Stomach (tissue), 4 donors: Measurements from ENCODE around the gene TUT4.

Source experiments
- CTCF ChIP-seq, 7 experiments: fragments of 450-650 bp in 4 of 7; fragments of 200-600 bp in 3 of 7; sonication (generic) in 3 of 7; IDR thresholded peaks; one replicate each; pipeline ENCODE4 v1.5.1; 2016 to 2019; ENCODE audit warnings: antibody characterized with exemption in 7 of 7, control low read depth in 2 of 7, mild to moderate bottlenecking in 1 of 7
- POLR2A ChIP-seq, 4 donors: fragments of 450-650 bp; IDR thresholded peaks; one replicate each; pipeline ENCODE4 v1.6.1; 2016; ENCODE audit warnings: antibody characterized with exemption in 4 of 4, control low read depth in 2 of 4, mild to moderate bottlenecking in 1 of 4, moderate library complexity in 1 of 4

- TF ChIP-seq CTCF (IDR thresholded peaks at IDR 0.05): no peak
- no peak for TF ChIP-seq POLR2A (IDR thresholded peaks at IDR 0.05)
Observed at GRCh38 chr1:52569449-52570210, 16.7 kb upstream of the TUT4 start.
